Hepatocyte (in vitro differentiated cells): ENCODE results near the gene ANO2.

Source experiments
- EZH2 ChIP-seq: fragments of 200-600 bp; sonication (generic); IDR thresholded peaks from 2 replicates; pipeline ENCODE4 v1.6.1; 2016; ENCODE audit warnings: antibody characterized with exemption, mild to moderate bottlenecking, borderline replicate concordance
- EZH2phosphoT487 ChIP-seq: fragments of 200-600 bp; sonication (generic); IDR thresholded peaks from one replicate; pipeline ENCODE4 v1.6.1; 2018; ENCODE audit warnings: antibody characterized with exemption, mild to moderate bottlenecking, low read depth, moderate library complexity; ENCODE audit not compliant: unreplicated experiment, severe bottlenecking
- TF ChIP-seq, protein P1 (sequence below): fragments of 200-600 bp; sonication (generic); IDR thresholded peaks from 2 replicates; pipeline ENCODE4 v1.5.1; 2016; ENCODE audit warnings: antibody characterized with exemption, mild to moderate bottlenecking; ENCODE audit not compliant: poor library complexity

DNA sequence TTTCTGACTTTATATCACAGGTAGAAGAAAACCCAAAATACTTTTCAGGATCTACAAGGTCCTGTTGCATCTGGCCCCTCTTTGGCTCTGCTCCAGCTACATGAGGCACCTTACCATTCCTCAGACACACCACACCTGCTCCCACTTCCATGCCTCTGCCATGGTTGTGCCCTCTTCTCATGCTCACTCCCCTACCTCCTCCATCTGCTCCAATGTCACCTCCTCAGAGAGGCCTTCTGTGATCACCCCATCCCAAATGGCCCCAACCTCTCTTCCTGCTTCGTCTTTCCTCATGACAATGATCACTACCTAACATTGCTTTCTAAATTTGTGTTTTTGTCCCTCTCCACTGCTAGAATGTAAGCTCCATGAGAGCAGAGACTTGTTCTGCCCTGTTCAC, 174.3 kb downstream of the ANO2 start:
- TF ChIP-seq, protein P1, sequence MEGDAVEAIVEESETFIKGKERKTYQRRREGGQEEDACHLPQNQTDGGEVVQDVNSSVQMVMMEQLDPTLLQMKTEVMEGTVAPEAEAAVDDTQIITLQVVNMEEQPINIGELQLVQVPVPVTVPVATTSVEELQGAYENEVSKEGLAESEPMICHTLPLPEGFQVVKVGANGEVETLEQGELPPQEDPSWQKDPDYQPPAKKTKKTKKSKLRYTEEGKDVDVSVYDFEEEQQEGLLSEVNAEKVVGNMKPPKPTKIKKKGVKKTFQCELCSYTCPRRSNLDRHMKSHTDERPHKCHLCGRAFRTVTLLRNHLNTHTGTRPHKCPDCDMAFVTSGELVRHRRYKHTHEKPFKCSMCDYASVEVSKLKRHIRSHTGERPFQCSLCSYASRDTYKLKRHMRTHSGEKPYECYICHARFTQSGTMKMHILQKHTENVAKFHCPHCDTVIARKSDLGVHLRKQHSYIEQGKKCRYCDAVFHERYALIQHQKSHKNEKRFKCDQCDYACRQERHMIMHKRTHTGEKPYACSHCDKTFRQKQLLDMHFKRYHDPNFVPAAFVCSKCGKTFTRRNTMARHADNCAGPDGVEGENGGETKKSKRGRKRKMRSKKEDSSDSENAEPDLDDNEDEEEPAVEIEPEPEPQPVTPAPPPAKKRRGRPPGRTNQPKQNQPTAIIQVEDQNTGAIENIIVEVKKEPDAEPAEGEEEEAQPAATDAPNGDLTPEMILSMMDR = no peak
- TF ChIP-seq EZH2 (no peak), EZH2phosphoT487 (no peak)
